ENCODE results near the gene CD160.

- TF ChIP-seq, protein P1, sequence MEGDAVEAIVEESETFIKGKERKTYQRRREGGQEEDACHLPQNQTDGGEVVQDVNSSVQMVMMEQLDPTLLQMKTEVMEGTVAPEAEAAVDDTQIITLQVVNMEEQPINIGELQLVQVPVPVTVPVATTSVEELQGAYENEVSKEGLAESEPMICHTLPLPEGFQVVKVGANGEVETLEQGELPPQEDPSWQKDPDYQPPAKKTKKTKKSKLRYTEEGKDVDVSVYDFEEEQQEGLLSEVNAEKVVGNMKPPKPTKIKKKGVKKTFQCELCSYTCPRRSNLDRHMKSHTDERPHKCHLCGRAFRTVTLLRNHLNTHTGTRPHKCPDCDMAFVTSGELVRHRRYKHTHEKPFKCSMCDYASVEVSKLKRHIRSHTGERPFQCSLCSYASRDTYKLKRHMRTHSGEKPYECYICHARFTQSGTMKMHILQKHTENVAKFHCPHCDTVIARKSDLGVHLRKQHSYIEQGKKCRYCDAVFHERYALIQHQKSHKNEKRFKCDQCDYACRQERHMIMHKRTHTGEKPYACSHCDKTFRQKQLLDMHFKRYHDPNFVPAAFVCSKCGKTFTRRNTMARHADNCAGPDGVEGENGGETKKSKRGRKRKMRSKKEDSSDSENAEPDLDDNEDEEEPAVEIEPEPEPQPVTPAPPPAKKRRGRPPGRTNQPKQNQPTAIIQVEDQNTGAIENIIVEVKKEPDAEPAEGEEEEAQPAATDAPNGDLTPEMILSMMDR (IDR thresholded peaks at IDR 0.05 in 2 of 3, conservative IDR thresholded peaks at IDR 0.05 in 1 of 3; ENCODE audit: control insufficient read depth in 2 of 3, extremely low read depth in 1 of 3, insufficient read depth in 1 of 3, low read depth in 3 of 3, low read length in 3 of 3): no peak
- no peak for TF ChIP-seq BRCA1 (IDR thresholded peaks at IDR 0.05; ENCODE audit: low read depth, low read length)
- TF ChIP-seq, protein P2, sequence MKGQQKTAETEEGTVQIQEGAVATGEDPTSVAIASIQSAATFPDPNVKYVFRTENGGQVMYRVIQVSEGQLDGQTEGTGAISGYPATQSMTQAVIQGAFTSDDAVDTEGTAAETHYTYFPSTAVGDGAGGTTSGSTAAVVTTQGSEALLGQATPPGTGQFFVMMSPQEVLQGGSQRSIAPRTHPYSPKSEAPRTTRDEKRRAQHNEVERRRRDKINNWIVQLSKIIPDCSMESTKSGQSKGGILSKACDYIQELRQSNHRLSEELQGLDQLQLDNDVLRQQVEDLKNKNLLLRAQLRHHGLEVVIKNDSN (IDR thresholded peaks at IDR 0.05; ENCODE audit: borderline replicate concordance, extremely low read length, insufficient read depth, low read depth, low read length): no peak
Measured at GRCh38 chr1:145757420-145757819, 38.1 kb downstream of the CD160 start.

Measured in GM12878 (cell line).